ENCODE measurements around the gene UBE2V1. TPM values are rescaled to one million over a fixed set of nuclear protein-coding genes. Genes with fewer than 3 reads are reported as not detected.
A peak's percentile ranks its signal among the peaks of the same experiment; 100 is the strongest.
"Not testable (repeated sequence)": the region's sequence is repeated elsewhere in the genome, so short reads cannot be mapped to it uniquely, and the experiment has no call there.

Gene UBE2V1
- 46.7 TPM for total RNA-seq (2013)
- polyA plus RNA-seq, result 10 to 100 TPM; 62.2 to 95.5 (median 71.1) TPM
- polyA minus RNA-seq, result 36.3 and 55.4 TPM in 2 replicates
- 6.5 to 35.8 (median 13.0) reads per million in 11 experiments for total RNA-seq

DNA sequence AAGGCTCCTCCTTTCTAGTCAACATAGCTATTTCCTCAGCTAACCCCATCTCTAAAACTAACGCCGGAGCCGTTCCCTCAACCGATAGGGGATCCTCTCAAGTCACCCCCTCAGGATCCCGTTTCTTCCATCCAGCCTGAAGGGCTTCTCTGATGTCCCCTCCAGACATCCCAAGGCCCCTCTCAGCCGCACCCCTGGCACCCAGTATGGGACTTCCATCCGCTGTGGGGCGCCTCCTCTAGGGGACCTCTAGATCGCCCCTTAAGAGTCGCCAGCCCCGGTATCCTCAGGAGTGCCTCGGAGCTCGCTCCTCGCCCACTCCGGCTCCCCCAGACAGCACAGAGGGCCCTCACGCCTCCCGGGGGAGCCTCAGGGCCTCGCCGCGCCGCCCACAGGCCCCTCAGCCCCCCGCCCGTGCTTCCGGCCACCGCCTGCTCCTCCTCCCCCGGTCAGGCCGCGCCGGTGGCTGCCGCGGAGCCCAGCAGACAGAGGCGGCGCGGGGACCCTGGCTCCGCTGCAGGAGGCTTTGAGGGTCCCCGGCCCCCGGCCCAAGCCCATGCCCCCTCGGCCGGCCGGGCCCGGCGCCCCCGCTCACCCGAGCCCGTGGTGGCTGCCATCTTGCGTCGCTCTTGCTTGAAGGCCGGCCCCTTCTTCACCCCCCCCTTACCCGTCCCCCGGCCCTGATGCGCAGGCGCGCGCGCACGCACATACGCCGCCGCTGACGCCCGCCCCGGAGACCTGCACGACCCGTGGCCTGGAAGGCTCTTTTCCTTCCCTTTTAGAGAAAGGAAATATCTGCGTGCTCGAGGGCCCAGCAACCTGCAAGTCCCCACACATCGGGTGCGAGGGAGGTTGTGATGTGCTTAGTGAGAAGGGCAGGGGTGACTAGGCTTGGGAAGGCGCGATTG lies at the start of gene UBE2V1:
Gene UBE2V1 (minus strand): TSS at position 639 of the 908 bp plus-strand sequence. CDS start 22 bp downstream, at position 617.
- no peaks in the 10 kb centered on the region for H3K9me3 ChIP-seq (replicated peaks in 1 of 2; ENCODE audit: control insufficient read depth in 1 of 2, insufficient read depth in 1 of 2, low read length in 2 of 2)
- H2AFZ ChIP-seq (ENCODE audit: insufficient read depth, low read depth, low read length, poor library complexity, severe bottlenecking), result peak within 1 kb of the TSS; percentile 77
- H3K9ac ChIP-seq (ENCODE audit: insufficient read depth, low read length, poor library complexity, severe bottlenecking), result peak within 1 kb of the TSS; percentile 98
- H4K20me1 ChIP-seq (ENCODE audit: insufficient read depth, low read length), result peaks cover 49% of the 10 kb centered on the region
- TF ChIP-seq, protein P1, sequence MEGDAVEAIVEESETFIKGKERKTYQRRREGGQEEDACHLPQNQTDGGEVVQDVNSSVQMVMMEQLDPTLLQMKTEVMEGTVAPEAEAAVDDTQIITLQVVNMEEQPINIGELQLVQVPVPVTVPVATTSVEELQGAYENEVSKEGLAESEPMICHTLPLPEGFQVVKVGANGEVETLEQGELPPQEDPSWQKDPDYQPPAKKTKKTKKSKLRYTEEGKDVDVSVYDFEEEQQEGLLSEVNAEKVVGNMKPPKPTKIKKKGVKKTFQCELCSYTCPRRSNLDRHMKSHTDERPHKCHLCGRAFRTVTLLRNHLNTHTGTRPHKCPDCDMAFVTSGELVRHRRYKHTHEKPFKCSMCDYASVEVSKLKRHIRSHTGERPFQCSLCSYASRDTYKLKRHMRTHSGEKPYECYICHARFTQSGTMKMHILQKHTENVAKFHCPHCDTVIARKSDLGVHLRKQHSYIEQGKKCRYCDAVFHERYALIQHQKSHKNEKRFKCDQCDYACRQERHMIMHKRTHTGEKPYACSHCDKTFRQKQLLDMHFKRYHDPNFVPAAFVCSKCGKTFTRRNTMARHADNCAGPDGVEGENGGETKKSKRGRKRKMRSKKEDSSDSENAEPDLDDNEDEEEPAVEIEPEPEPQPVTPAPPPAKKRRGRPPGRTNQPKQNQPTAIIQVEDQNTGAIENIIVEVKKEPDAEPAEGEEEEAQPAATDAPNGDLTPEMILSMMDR (IDR thresholded peaks at IDR 0.05), result peak; percentile 47
- peaks cover 72% of the 10 kb centered on the region for H3K79me2 ChIP-seq (ENCODE audit: insufficient read depth, low read length)
- Mint-ChIP-seq H3K36me3 (peaks cover 8 to 15% of the 10 kb centered on the region in 2 donors), H3K27me3 (ENCODE audit: low read depth in 3 of 3) (peaks cover 0 to 3% (median 0%) of the 10 kb centered on the region in 3 donors), H3K4me1 (peaks cover 72% of the 10 kb centered on the region), H3K4me3 (peak within 1 kb of the TSS; percentile 99), H3K27ac (peak within 1 kb of the TSS; percentile 95 to 99 (median 98)), H3K9me3 (no peaks in the 10 kb centered on the region)
- no peaks in the 10 kb centered on the region for H3K27me3 ChIP-seq (ENCODE audit: control insufficient read depth in 2 of 2, insufficient read depth in 2 of 2, low read length in 2 of 2)
- peaks cover 52 to 67% of the 10 kb centered on the region in 2 donors for H3K4me1 ChIP-seq (ENCODE audit: control insufficient read depth in 1 of 2, insufficient read depth in 2 of 2, low read length in 2 of 2)
- peak within 1 kb of the TSS; percentile 84 to 95 (median 91) for H3K4me3 ChIP-seq (replicated peaks in 1 of 3; ENCODE audit: low read depth in 2 of 3, low read length in 3 of 3)
- H3K4me2 ChIP-seq (replicated peaks; ENCODE audit: extremely low read depth, low read length, poor library complexity, severe bottlenecking), result peak within 1 kb of the TSS; percentile 95
- intact Hi-C loops (cut with micrococcal nuclease), result loop anchor here (10.0 kb wide), 3 partner anchors 172 to 362 kb away; no protein-coding TSS in a partner anchor
- whole genome bisulfite sequencing (ENCODE audit: insufficient coverage), result under 1% methylated on average over 61 of the region's 70 CpGs
- H3K36me3 ChIP-seq (replicated peaks in 1 of 2; ENCODE audit: control insufficient read depth in 1 of 2, insufficient read depth in 2 of 2, low read length in 2 of 2), result peaks cover 0 to 14% of the 10 kb centered on the region in 2 donors
- peak within 1 kb of the TSS; percentile 83 to 93 for H3K27ac ChIP-seq (ENCODE audit: low read depth in 1 of 2, low read length in 2 of 2)
- peak; percentile 85 to 93 (median 91) for DNase-seq

- H3K27me3 Mint-ChIP-seq (ENCODE audit: low read depth in 3 of 3); H3K4me3 Mint-ChIP-seq: not testable (repeated sequence)
- peak overlapping the region in 1 of 7 donors; percentile 1 for H3K27ac Mint-ChIP-seq
Observed at GRCh38 chr20:50161494-50161893, 48.5 kb upstream of the UBE2V1 start.

More at GRCh38 chr20:50161494-50161893, 48.5 kb upstream of the UBE2V1 start:
- H3K9me3 Mint-ChIP-seq; intact Hi-C loops (cut with micrococcal nuclease); H3K9ac ChIP-seq (ENCODE audit: insufficient read depth, low read length, poor library complexity, severe bottlenecking); H3K79me2 ChIP-seq (ENCODE audit: insufficient read depth, low read length); H3K9me3 ChIP-seq (replicated peaks in 1 of 2; ENCODE audit: control insufficient read depth in 1 of 2, insufficient read depth in 1 of 2, low read length in 2 of 2); H3K27me3 ChIP-seq (ENCODE audit: control insufficient read depth in 2 of 2, insufficient read depth in 2 of 2, low read length in 2 of 2); H4K20me1 ChIP-seq (ENCODE audit: insufficient read depth, low read length); H3K27ac ChIP-seq (ENCODE audit: low read depth in 1 of 2, low read length in 2 of 2); DNase-seq; H3K36me3 Mint-ChIP-seq; H2AFZ ChIP-seq (ENCODE audit: insufficient read depth, low read depth, low read length, poor library complexity, severe bottlenecking); H3K36me3 ChIP-seq (replicated peaks in 1 of 2; ENCODE audit: control insufficient read depth in 1 of 2, insufficient read depth in 2 of 2, low read length in 2 of 2); H3K4me3 ChIP-seq (replicated peaks in 1 of 3; ENCODE audit: low read depth in 2 of 3, low read length in 3 of 3); H3K4me2 ChIP-seq (replicated peaks; ENCODE audit: extremely low read depth, low read length, poor library complexity, severe bottlenecking): not testable (repeated sequence)
- H3K4me1 ChIP-seq (ENCODE audit: control insufficient read depth in 1 of 2, insufficient read depth in 2 of 2, low read length in 2 of 2), result peaks cover 11 to 15% of the 10 kb centered on the region in 2 donors
- peaks cover 18% of the 10 kb centered on the region for H3K4me1 Mint-ChIP-seq
- 90% methylated on average over 3 of the region's 7 CpGs for WGBS (ENCODE audit: insufficient coverage)
